IMR-90 (cell line): ENCODE measurements around the gene EPB41L4A. TPM values are rescaled to one million over a fixed set of nuclear protein-coding genes. Genes with fewer than 3 reads are reported as not detected.

ENCODE experiments used
- ATAC-seq: fragments of 200-7000 bp; cut with Tn5 transposase; 2 replicates; pipeline ENCODE4 v1.9.1; 2020; ENCODE audit warnings: low read depth, mild to moderate bottlenecking, moderate library complexity
- BruUV-seq: library from RNA; stranded (reverse); fragments of 400-500 nt; replicated peaks from 2 replicates; lab custom pipeline; 2021; lab: Mats Ljungman, UMichigan
- CTCF ChIA-PET: fragments of 300-600 bp; formaldehyde crosslinking; extraction: SDS; loops from one replicate; lab custom pipeline; 2021; ENCODE audit warnings: antibody characterized with exemption; lab: Yijun Ruan, JAX
- POLR2A ChIA-PET: fragments of 300-600 bp; sonication (Branson Sonifier 250); formaldehyde crosslinking; loops from one replicate; lab custom pipeline; 2022; ENCODE audit warnings: antibody characterized with exemption; ENCODE audit not compliant: unreplicated experiment; lab: Charles Lee
- DNase-seq: peaks from one replicate; pipeline ENCODE4 v3.0.0; 2013
- H2AFZ ChIP-seq: replicated peaks from 2 replicates; pipeline ENCODE3; 2013; ENCODE audit warnings: low read length, mild to moderate bottlenecking; ENCODE audit not compliant: poor library complexity
- H2AK5ac ChIP-seq: 2 replicates; pipeline ENCODE4 v1.6.1; 2013; ENCODE audit warnings: low read depth, low read length, inconsistent platforms
- H2AK9ac ChIP-seq: replicated peaks from 2 replicates; pipeline ENCODE3; 2013; ENCODE audit warnings: mild to moderate bottlenecking, low read depth, low read length, moderate library complexity; ENCODE audit not compliant: poor library complexity
- H2BK120ac ChIP-seq: 2 replicates; pipeline ENCODE4 v1.6.1; 2013; ENCODE audit warnings: low read depth, low read length, inconsistent platforms
- H2BK15ac ChIP-seq: 3 replicates; pipeline ENCODE4 v1.6.1; 2013; ENCODE audit warnings: low read depth, low read length, inconsistent platforms
- H2BK20ac ChIP-seq: 2 replicates; pipeline ENCODE4 v1.6.1; 2013; ENCODE audit warnings: low read depth, mild to moderate bottlenecking, inconsistent platforms, low read length, moderate library complexity
- H2BK5ac ChIP-seq: 2 replicates; pipeline ENCODE4 v1.6.1; 2013; ENCODE audit warnings: mild to moderate bottlenecking, low read depth, low read length, inconsistent platforms; ENCODE audit not compliant: poor library complexity, severe bottlenecking
- H3K14ac ChIP-seq: replicated peaks from 2 replicates; pipeline ENCODE4 v1.6.1; 2013; ENCODE audit warnings: low read depth, low read length, inconsistent platforms
- H3K18ac ChIP-seq: 2 replicates; pipeline ENCODE4 v1.6.1; 2013; ENCODE audit warnings: low read depth, low read length, control low read depth
- H3K23ac ChIP-seq: 2 replicates; pipeline ENCODE4 v1.6.1; 2013; ENCODE audit warnings: low read depth, low read length, inconsistent platforms
- H3K27ac ChIP-seq: 2 replicates; pipeline ENCODE4 v1.5.1; 2013; ENCODE audit warnings: mild to moderate bottlenecking, control low read depth, low read length; ENCODE audit not compliant: insufficient read depth
- H3K27me3 ChIP-seq: 2 replicates; pipeline ENCODE4 v1.6.1; 2013; ENCODE audit warnings: low read length; ENCODE audit not compliant: control insufficient read depth, insufficient read depth
- H3K36me3 ChIP-seq: 2 replicates; pipeline ENCODE4 v1.6.1; 2013; ENCODE audit warnings: low read length, mixed read lengths; ENCODE audit not compliant: control insufficient read depth, insufficient read depth
- H3K4ac ChIP-seq: 2 replicates; pipeline ENCODE4 v1.6.1; 2013; ENCODE audit warnings: low read depth, low read length, inconsistent platforms
- H3K4me1 ChIP-seq: 2 replicates; pipeline ENCODE4 v1.6.1; 2013; ENCODE audit warnings: low read length, mixed read lengths; ENCODE audit not compliant: control insufficient read depth, insufficient read depth
- H3K4me2 ChIP-seq: 2 replicates; pipeline ENCODE4 v1.6.1; 2013; ENCODE audit warnings: low read depth, mild to moderate bottlenecking, control low read depth, low read length, moderate library complexity
- H3K4me3 ChIP-seq: 2 replicates; pipeline ENCODE4 v1.5.1; 2013; ENCODE audit warnings: low read depth, mild to moderate bottlenecking, control low read depth, low read length, moderate library complexity; ENCODE audit not compliant: insufficient read depth
- H3K56ac ChIP-seq: 2 replicates; pipeline ENCODE4 v1.6.1; 2013; ENCODE audit warnings: low read length, inconsistent platforms; ENCODE audit not compliant: insufficient read depth; ENCODE audit errors: extremely low read depth
- H3K79me1 ChIP-seq, 2 experiments: 2 replicates each; pipeline ENCODE4 v1.6.1; 2013; ENCODE audit warnings: low read length in 2 of 2, inconsistent platforms in 1 of 2, low read depth in 1 of 2
- H3K9ac ChIP-seq: 2 replicates; pipeline ENCODE4 v1.6.1; 2013; ENCODE audit warnings: low read depth, low read length, control low read depth
- H3K9me1 ChIP-seq: 2 replicates; pipeline ENCODE4 v1.6.1; 2013; ENCODE audit warnings: low read length, inconsistent platforms; ENCODE audit not compliant: insufficient read depth
- H3K9me3 ChIP-seq: 2 replicates; pipeline ENCODE4 v1.6.1; 2013; ENCODE audit warnings: low read length; ENCODE audit not compliant: control insufficient read depth, insufficient read depth
- H4K20me1 ChIP-seq: 2 replicates; pipeline ENCODE4 v1.6.1; 2013; ENCODE audit warnings: low read length, inconsistent platforms; ENCODE audit not compliant: insufficient read depth
- H4K5ac ChIP-seq: 2 replicates; pipeline ENCODE4 v1.6.1; 2013; ENCODE audit warnings: mild to moderate bottlenecking, low read depth, low read length, control low read depth
- H4K8ac ChIP-seq, 2 experiments: 2 replicates each; pipeline ENCODE4 v1.6.1; 2013; ENCODE audit warnings: low read depth in 2 of 2, low read length in 2 of 2, control low read depth in 1 of 2, inconsistent platforms in 1 of 2
- H4K91ac ChIP-seq: 2 replicates; pipeline ENCODE4 v1.6.1; 2013; ENCODE audit warnings: low read depth, low read length, inconsistent platforms; ENCODE audit not compliant: insufficient read depth
- BHLHE40 ChIP-seq: fragments of 150-350 bp; IDR thresholded peaks from 2 replicates; pipeline ENCODE4 v1.6.1; 2016; ENCODE audit warnings: mild to moderate bottlenecking, low read depth, low read length
- CEBPB ChIP-seq: IDR thresholded peaks from 2 replicates; pipeline ENCODE4 v1.6.1; 2012; ENCODE audit warnings: low read depth, low read length, improper control_type of control experiment
- CHD1 ChIP-seq: IDR thresholded peaks from 2 replicates; pipeline ENCODE4 v1.6.1; 2012; ENCODE audit warnings: low read depth, low read length, improper control_type of control experiment
- CTCF ChIP-seq: conservative IDR thresholded peaks from 2 replicates; pipeline ENCODE4 v1.5.1; 2012; ENCODE audit warnings: mild to moderate bottlenecking, low read depth, low read length, improper control_type of control experiment
- FOS ChIP-seq: fragments of 150-350 bp; IDR thresholded peaks from 2 replicates; pipeline ENCODE4 v1.6.1; 2016; ENCODE audit warnings: low read depth, low read length
- MAFK ChIP-seq: IDR thresholded peaks from 2 replicates; pipeline ENCODE4 v1.6.1; 2012; ENCODE audit warnings: low read depth, low read length, improper control_type of control experiment
- MAZ ChIP-seq: IDR thresholded peaks from 2 replicates; pipeline ENCODE4 v1.6.1; 2012; ENCODE audit warnings: low read depth, mild to moderate bottlenecking, low read length, improper control_type of control experiment, moderate library complexity, borderline replicate concordance
- NFE2L2 ChIP-seq: fragments of 150-350 bp; IDR thresholded peaks from 2 replicates; pipeline ENCODE4 v1.6.1; 2016; ENCODE audit warnings: low read depth, mild to moderate bottlenecking, low read length
- POLR2A ChIP-seq: IDR thresholded peaks from 2 replicates; pipeline ENCODE4 v1.6.1; 2012; ENCODE audit warnings: mild to moderate bottlenecking, low read depth, low read length
- RAD21 ChIP-seq: IDR thresholded peaks from 2 replicates; pipeline ENCODE4 v1.6.1; 2012; ENCODE audit warnings: low read length, improper control_type of control experiment
- RCOR1 ChIP-seq: IDR thresholded peaks from 2 replicates; pipeline ENCODE4 v1.6.1; 2012; ENCODE audit warnings: mild to moderate bottlenecking, low read length, improper control_type of control experiment; ENCODE audit not compliant: insufficient replicate concordance
- RFX5 ChIP-seq: IDR thresholded peaks from 2 replicates; pipeline ENCODE4 v1.8.0; 2012; ENCODE audit warnings: low read depth, mild to moderate bottlenecking, low read length, moderate library complexity
- WGBS, 2 experiments: methylation state at CpG; one replicate each; pipeline versions ENCODE4 v1.1.5 to v1.1.7; 2013; ENCODE audit warnings: missing lambda C conversion rate in 2 of 2; ENCODE audit not compliant: insufficient read length in 1 of 2; ENCODE audit errors: extremely low coverage in 2 of 2; 5-methylcytosine and 5-hydroxymethylcytosine counted together
- dilution Hi-C: fragments of 300-500 bp; cut with HindIII; formaldehyde crosslinking; loops from one replicate; pipeline ENCODE4 v1.14.3; 2018; ENCODE audit warnings: low sequenced_read_pairs; ENCODE audit not compliant: unreplicated experiment
- in situ Hi-C: fragments of 300-500 bp; cut with MboI; formaldehyde crosslinking; loops from 3 replicates; pipeline ENCODE4 v1.14.3; 2019; ENCODE audit warnings: low sequenced_read_pairs, inconsistent platforms, mixed read lengths
- intact Hi-C: fragments of 100-400 bp; cut with micrococcal nuclease; formaldehyde crosslinking; loops from 2 replicates; pipeline ENCODE4 v1.10.0; 2022
- polyA plus RNA-seq, 3 experiments: library from polyadenylated mRNA; depleted of rRNA; stranded (reverse); fragments of >200 nt; gene quantifications; 2 replicates each; pipeline ENCODE4 v1.2.3, GENCODE V29; 2012; ENCODE audit warnings: low replicate concordance in 1 of 3
- total RNA-seq: library from RNA; depleted of rRNA; stranded (reverse); fragments of >200 nt; gene quantifications from 2 replicates; pipeline ENCODE4 v1.2.3, GENCODE V29; 2012
- TF ChIP-seq, protein P1 (sequence below): fragments of 150-350 bp; IDR thresholded peaks from 2 replicates; pipeline ENCODE4 v1.6.1; 2016; ENCODE audit warnings: low read depth, mild to moderate bottlenecking, low read length, moderate library complexity, borderline replicate concordance

The EPB41L4A gene
- total and polyA plus RNA-seq, 2 of the 4 experiments (the other 2 are of a cell fraction) = under 0.01 to 0.02 TPM

DNA sequence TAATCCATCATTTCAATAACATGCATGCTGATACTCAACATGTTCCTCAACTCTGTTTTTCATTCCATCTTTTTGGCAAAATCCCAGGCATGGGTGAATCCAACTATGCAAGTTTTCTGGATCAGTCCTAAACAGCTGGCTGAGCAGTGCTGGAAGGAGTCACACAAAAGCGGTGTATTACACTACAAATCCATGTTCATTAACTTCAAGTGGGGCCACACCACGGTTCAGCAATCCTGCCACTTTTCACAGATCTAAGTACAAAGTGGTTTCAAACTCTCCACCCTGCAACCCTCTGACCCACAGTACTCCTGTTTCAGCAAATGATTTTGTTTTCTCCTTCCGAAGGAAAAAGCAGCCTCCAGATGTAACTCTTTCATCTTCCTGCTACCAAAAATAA is 222.5 kb downstream of the EPB41L4A start:
- H3K4me3 ChIP-seq = no peak overlapping the region
- dilution Hi-C loops (no loop called here), in situ Hi-C loops (no loop called here), intact Hi-C loops (no loop called here)
- H4K5ac ChIP-seq = no peak overlapping the region
- no peak overlapping the region for H3K9ac ChIP-seq
- no peak overlapping the region for H3K56ac ChIP-seq
- POLR2A ChIA-PET = no interaction called here
- no peak overlapping the region for H2BK15ac ChIP-seq
- no peaks in the 10 kb centered on the region for H3K79me1 ChIP-seq
- no peak overlapping the region for H3K23ac ChIP-seq
- WGBS, 2 experiments = 88% methylated on average over 1 of the region's 3 CpGs; no CpG with 5 or more reads in 1 of the 2 experiments
- H3K9me1 ChIP-seq = no peaks in the 10 kb centered on the region
- no peaks in the 10 kb centered on the region for H3K36me3 ChIP-seq
- no peak overlapping the region for H3K14ac ChIP-seq
- TF ChIP-seq MAFK = no peak
- TF ChIP-seq CTCF = no peak
- TF ChIP-seq FOS = no peak
- TF ChIP-seq CHD1 = no peak
- no peak for TF ChIP-seq MAZ
- TF ChIP-seq RCOR1 = no peak
- no peak for TF ChIP-seq RAD21
- TF ChIP-seq NFE2L2 = no peak
- no peak for TF ChIP-seq RFX5
- TF ChIP-seq POLR2A = no peak
- TF ChIP-seq, protein P1, sequence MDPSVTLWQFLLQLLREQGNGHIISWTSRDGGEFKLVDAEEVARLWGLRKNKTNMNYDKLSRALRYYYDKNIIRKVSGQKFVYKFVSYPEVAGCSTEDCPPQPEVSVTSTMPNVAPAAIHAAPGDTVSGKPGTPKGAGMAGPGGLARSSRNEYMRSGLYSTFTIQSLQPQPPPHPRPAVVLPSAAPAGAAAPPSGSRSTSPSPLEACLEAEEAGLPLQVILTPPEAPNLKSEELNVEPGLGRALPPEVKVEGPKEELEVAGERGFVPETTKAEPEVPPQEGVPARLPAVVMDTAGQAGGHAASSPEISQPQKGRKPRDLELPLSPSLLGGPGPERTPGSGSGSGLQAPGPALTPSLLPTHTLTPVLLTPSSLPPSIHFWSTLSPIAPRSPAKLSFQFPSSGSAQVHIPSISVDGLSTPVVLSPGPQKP = no peak
- TF ChIP-seq CEBPB = no peak
- no peak for TF ChIP-seq BHLHE40
- no peak overlapping the region for H4K91ac ChIP-seq
- CTCF ChIA-PET = no interaction called here
- H2BK20ac ChIP-seq = no peak overlapping the region
- DNase-seq (no peak), ATAC-seq (no peak)
- H3K18ac ChIP-seq = no peak overlapping the region
- H4K8ac ChIP-seq = no peak overlapping the region
- no TSS peak for BruUV-seq
- no peak overlapping the region for H2BK120ac ChIP-seq
- peaks cover 16% of the 10 kb centered on the region for H3K27me3 ChIP-seq
- H3K4me2 ChIP-seq = no peak overlapping the region
- no peak overlapping the region for H2BK5ac ChIP-seq
- no peak overlapping the region for H2AK5ac ChIP-seq
- no peak overlapping the region for H2AFZ ChIP-seq
- H4K20me1 ChIP-seq = no peaks in the 10 kb centered on the region
- no peak overlapping the region for H2AK9ac ChIP-seq
- H3K27ac ChIP-seq = no peak overlapping the region
- no peaks in the 10 kb centered on the region for H3K4me1 ChIP-seq
- no peak overlapping the region for H3K4ac ChIP-seq
- H3K9me3 ChIP-seq = no peaks in the 10 kb centered on the region
